DOHH2 (cell line): ENCODE measurements around the gene TBX21.

Source experiments
- H3F3A ChIP-seq: fragments of 200-600 bp; sonication (generic), shearing (Covaris generic); 2 replicates; pipeline ENCODE4 v1.6.0; 2016; ENCODE audit warnings: antibody characterized with exemption, mild to moderate bottlenecking; ENCODE audit not compliant: control insufficient read depth, insufficient read depth
- H3K27ac ChIP-seq: fragments of 200-600 bp; sonication (generic); 2 replicates; pipeline ENCODE4 v1.5.1; 2014; ENCODE audit warnings: low read depth, mild to moderate bottlenecking, low read length, moderate library complexity
- H3K27me3 ChIP-seq: fragments of 200-600 bp; sonication (generic); 2 replicates; pipeline ENCODE4 v1.6.1; 2014; ENCODE audit warnings: mild to moderate bottlenecking, low read length, mixed read lengths; ENCODE audit not compliant: control insufficient read depth
- H3K36me3 ChIP-seq: fragments of 200-600 bp; sonication (generic); 2 replicates; pipeline ENCODE4 v1.6.1; 2014; ENCODE audit warnings: mild to moderate bottlenecking, low read length, moderate library complexity, mixed read lengths; ENCODE audit not compliant: control insufficient read depth
- H3K4me1 ChIP-seq: fragments of 200-600 bp; sonication (generic); 2 replicates; pipeline ENCODE4 v1.6.1; 2014; ENCODE audit warnings: mild to moderate bottlenecking, low read length, mixed read lengths; ENCODE audit not compliant: control insufficient read depth
- H3K4me2 ChIP-seq: fragments of 200-600 bp; sonication (generic); 2 replicates; pipeline ENCODE4 v1.6.0; 2014; ENCODE audit warnings: mild to moderate bottlenecking, low read length, moderate library complexity
- H3K4me3 ChIP-seq: fragments of 200-600 bp; sonication (generic); 2 replicates; pipeline ENCODE4 v1.5.1; 2014; ENCODE audit warnings: mild to moderate bottlenecking, low read length, mixed read lengths
- H3K79me2 ChIP-seq: fragments of 200-600 bp; sonication (generic); 2 replicates; pipeline ENCODE4 v1.6.1; 2014; ENCODE audit warnings: mild to moderate bottlenecking, low read length, mixed read lengths; ENCODE audit not compliant: control insufficient read depth
- H3K9me2 ChIP-seq: fragments of 200-600 bp; sonication (generic); replicated peaks from 2 replicates; pipeline ENCODE4 v1.6.1; 2014; ENCODE audit warnings: mild to moderate bottlenecking, low read length, mixed read lengths; ENCODE audit not compliant: control insufficient read depth
- H3K9me3 ChIP-seq: fragments of 200-600 bp; sonication (generic); 2 replicates; pipeline ENCODE4 v1.6.1; 2014; ENCODE audit warnings: antibody characterized with exemption, low read length, mixed read lengths; ENCODE audit not compliant: control insufficient read depth, insufficient read depth
- H4K20me1 ChIP-seq: fragments of 200-600 bp; sonication (generic); 2 replicates; pipeline ENCODE4 v1.6.0; 2014; ENCODE audit warnings: low read depth, mild to moderate bottlenecking, antibody characterized with exemption, low read length, moderate library complexity; ENCODE audit not compliant: control insufficient read depth, insufficient read depth
- EZH2phosphoT487 ChIP-seq: fragments of 200-600 bp; sonication (generic); IDR thresholded peaks from 2 replicates; pipeline ENCODE4 v1.6.1; 2017; ENCODE audit warnings: borderline replicate concordance, mild to moderate bottlenecking, antibody characterized with exemption, low read length, moderate library complexity, mixed read lengths
- TF ChIP-seq, protein P1 (sequence below): fragments of 200-600 bp; sonication (generic); IDR thresholded peaks from one replicate; pipeline ENCODE4 v1.5.1; 2014; ENCODE audit warnings: antibody characterized with exemption, mild to moderate bottlenecking, low read depth, low read length; ENCODE audit not compliant: poor library complexity, severe bottlenecking

The TBX21 gene

DNA sequence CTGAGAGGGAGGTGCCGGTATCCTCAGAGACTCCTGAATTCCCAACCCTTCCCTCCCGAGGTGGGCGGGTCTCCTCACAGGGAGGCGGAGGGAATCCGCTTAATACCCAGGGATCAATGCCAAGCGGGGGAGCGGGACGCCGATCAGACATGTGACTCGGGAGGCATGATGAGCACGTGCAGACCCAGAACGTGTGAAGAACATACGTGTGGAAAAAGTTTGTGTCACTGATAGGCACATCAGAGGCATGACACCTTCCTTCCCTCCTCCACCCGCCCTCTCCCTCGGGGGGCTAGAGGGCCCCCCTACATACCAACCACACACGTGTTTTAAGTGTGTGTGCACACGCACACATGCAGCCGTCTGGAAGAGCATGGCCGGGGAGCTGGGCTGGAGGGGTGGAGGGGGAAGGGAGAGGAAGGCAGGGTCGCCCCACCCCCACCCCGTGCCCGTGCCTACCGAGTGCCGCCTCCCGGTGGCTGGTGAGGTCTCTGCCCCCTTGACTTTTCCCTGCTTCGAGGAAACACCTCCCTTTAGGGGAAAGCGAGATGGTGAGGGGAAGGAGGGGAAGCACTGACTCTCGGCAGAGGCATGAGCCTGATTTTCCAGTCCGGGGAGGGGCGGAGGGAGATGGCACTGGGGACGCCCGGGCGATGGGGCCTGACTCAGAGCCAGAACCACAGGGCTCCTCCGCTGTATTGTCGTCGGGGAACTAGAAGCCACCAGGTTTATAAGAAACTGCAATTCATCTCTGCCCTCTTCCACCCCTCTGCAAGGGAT lies 12.1 kb upstream of the TBX21 start:
- Histone ChIP-seq H3K36me3 (no peaks in the 10 kb centered on the region), H3K9me3 (no peaks in the 10 kb centered on the region), H3K9me2 (no peaks in the 10 kb centered on the region), H3K4me3 (no peak overlapping the region), H3F3A (no peaks in the 10 kb centered on the region), H4K20me1 (no peaks in the 10 kb centered on the region; the same call in 1 of the 2 replicates), H3K27ac (no peak overlapping the region), H3K27me3 (peaks cover 60% of the 10 kb centered on the region), H3K79me2 (no peaks in the 10 kb centered on the region), H3K4me2 (no peak overlapping the region), H3K4me1 (peaks cover 8% of the 10 kb centered on the region; the same call in 1 of the 2 replicates)
- TF ChIP-seq, protein P1, sequence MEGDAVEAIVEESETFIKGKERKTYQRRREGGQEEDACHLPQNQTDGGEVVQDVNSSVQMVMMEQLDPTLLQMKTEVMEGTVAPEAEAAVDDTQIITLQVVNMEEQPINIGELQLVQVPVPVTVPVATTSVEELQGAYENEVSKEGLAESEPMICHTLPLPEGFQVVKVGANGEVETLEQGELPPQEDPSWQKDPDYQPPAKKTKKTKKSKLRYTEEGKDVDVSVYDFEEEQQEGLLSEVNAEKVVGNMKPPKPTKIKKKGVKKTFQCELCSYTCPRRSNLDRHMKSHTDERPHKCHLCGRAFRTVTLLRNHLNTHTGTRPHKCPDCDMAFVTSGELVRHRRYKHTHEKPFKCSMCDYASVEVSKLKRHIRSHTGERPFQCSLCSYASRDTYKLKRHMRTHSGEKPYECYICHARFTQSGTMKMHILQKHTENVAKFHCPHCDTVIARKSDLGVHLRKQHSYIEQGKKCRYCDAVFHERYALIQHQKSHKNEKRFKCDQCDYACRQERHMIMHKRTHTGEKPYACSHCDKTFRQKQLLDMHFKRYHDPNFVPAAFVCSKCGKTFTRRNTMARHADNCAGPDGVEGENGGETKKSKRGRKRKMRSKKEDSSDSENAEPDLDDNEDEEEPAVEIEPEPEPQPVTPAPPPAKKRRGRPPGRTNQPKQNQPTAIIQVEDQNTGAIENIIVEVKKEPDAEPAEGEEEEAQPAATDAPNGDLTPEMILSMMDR, result no peak
- no peak for TF ChIP-seq EZH2phosphoT487

DNA sequence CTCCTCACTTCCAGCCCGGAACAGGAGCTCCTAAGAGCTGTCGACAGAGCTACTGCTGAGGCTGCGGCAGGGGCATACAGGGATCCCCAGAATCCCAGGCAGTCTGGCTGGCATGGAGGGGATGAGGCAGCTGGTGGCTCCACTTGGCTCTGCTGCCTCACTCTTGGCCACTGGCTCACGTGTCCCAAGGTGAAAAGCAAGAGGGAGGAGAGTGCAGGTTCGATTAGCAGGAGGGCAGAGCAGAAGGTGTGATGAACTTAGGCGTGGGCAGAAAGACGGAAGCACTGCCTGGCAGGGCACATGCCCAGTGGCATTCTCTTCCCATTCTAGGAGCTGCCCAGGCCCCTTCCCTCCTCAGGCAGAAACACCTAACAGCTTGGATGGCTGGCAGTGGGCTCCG lies 11.3 kb upstream of the TBX21 start:
- H3F3A ChIP-seq, result no peaks in the 10 kb centered on the region
- H3K9me3 ChIP-seq, result no peaks in the 10 kb centered on the region
- no peak overlapping the region for H3K4me2 ChIP-seq
- H3K79me2 ChIP-seq, result no peaks in the 10 kb centered on the region
- no peaks in the 10 kb centered on the region for H3K36me3 ChIP-seq
- H4K20me1 ChIP-seq, result no peaks in the 10 kb centered on the region; the same call in 1 of the 2 replicates
- no peak overlapping the region for H3K4me3 ChIP-seq
- peaks cover 56% of the 10 kb centered on the region for H3K27me3 ChIP-seq
- no peaks in the 10 kb centered on the region for H3K9me2 ChIP-seq
- no peak overlapping the region for H3K27ac ChIP-seq
- H3K4me1 ChIP-seq, result peaks cover 8% of the 10 kb centered on the region; the same call in 1 of the 2 replicates
- TF ChIP-seq, protein P1, result no peak
- TF ChIP-seq EZH2phosphoT487, result no peak

DNA sequence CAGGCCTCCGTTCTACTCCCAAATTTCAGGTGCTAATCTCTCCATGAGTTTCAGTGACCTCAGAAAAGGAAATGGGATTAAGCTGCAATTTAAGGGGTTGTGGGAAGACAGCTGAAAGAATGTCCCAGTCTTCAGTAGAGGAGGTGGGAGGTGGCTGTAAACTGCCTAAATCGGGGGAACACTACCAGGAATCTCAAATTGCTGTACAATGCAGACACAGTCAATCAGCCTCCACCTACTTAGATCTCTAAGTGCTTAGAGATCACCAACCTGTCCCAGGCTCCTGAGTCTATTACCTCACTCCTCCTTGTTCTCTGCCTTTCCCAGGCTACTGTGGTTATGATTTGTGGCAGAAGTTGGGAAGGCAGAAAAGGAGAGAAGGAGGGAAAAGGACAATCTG lies 8.3 kb upstream of the TBX21 start:
- Histone ChIP-seq H4K20me1 (no peaks in the 10 kb centered on the region), H3K4me2 (no peak overlapping the region), H3K27ac (no peak overlapping the region), H3K4me1 (no peaks in the 10 kb centered on the region), H3K4me3 (no peak overlapping the region), H3F3A (no peaks in the 10 kb centered on the region), H3K9me2 (no peaks in the 10 kb centered on the region), H3K79me2 (no peaks in the 10 kb centered on the region), H3K36me3 (no peaks in the 10 kb centered on the region), H3K9me3 (no peaks in the 10 kb centered on the region), H3K27me3 (peaks cover 29% of the 10 kb centered on the region)
- TF ChIP-seq EZH2phosphoT487, result no peak
- TF ChIP-seq, protein P1, result no peak
